Prostate gland (tissue), 2 donors: Measurements from ENCODE around the gene SAMD4A.

Experiments used
- CTCF ChIP-seq, 4 experiments: fragments of 200-600 bp in 2 of 4; fragments of 450-650 bp in 2 of 4; sonication (generic) in 2 of 4; IDR thresholded peaks; 1 replicate in 3 of 4; 2 replicates in 1 of 4; pipeline ENCODE4 v1.5.1; 2016 to 2019; ENCODE audit warnings: antibody characterized with exemption in 4 of 4, mild to moderate bottlenecking in 2 of 4, moderate library complexity in 2 of 4
- POLR2A ChIP-seq: fragments of 450-650 bp; IDR thresholded peaks from one replicate; pipeline ENCODE4 v1.6.1; 2016; ENCODE audit warnings: antibody characterized with exemption, mild to moderate bottlenecking

- no peak for TF ChIP-seq CTCF (IDR thresholded peaks at IDR 0.05)
- no peak for TF ChIP-seq POLR2A
These were observed 87.0 kb downstream of the SAMD4A start for GRCh38 chr14:54653712-54654469.
